Neural progenitor cell (in vitro differentiated cells): ENCODE results near the gene MKLN1. TPM values are rescaled to one million over a fixed set of nuclear protein-coding genes. Genes with fewer than 3 reads are reported as not detected.

Experiments used
- DNase-seq: peaks from one replicate; pipeline ENCODE4 v3.0.0-alpha.2; 2016; ENCODE audit warnings: low spot score
- H2AFZ ChIP-seq: fragments of 200-600 bp; sonication (generic); replicated peaks from 2 replicates; pipeline ENCODE4 v1.6.1; 2016; ENCODE audit warnings: antibody characterized with exemption
- H3F3A ChIP-seq: fragments of 200-600 bp; sonication (generic); 2 replicates; pipeline ENCODE4 v1.6.1; 2016; ENCODE audit warnings: antibody characterized with exemption, low read depth
- H3K27ac ChIP-seq: fragments of 200-600 bp; sonication (generic); 2 replicates; pipeline ENCODE4 v1.5.1; 2016; ENCODE audit warnings: mild to moderate bottlenecking
- H3K27me3 ChIP-seq: fragments of 200-600 bp; sonication (generic); 2 replicates; pipeline ENCODE4 v1.6.1; 2016; ENCODE audit warnings: mild to moderate bottlenecking, moderate library complexity
- H3K36me3 ChIP-seq: fragments of 200-600 bp; sonication (generic); 2 replicates; pipeline ENCODE4 v1.5.1; 2016
- H3K4me1 ChIP-seq: fragments of 200-600 bp; sonication (generic); 2 replicates; pipeline ENCODE4 v1.6.1; 2016; ENCODE audit warnings: mixed run types
- H3K4me2 ChIP-seq: fragments of 200-600 bp; sonication (generic); 2 replicates; pipeline ENCODE4 v1.6.1; 2016
- H3K4me3 ChIP-seq: fragments of 200-600 bp; sonication (generic); 2 replicates; pipeline ENCODE4 v1.5.1; 2016
- H3K79me2 ChIP-seq: fragments of 200-600 bp; sonication (generic); 2 replicates; pipeline ENCODE4 v1.6.1; 2016; ENCODE audit warnings: low read depth
- H3K9ac ChIP-seq: fragments of 200-600 bp; sonication (generic); 2 replicates; pipeline ENCODE4 v1.6.1; 2016
- H3K9me3 ChIP-seq: fragments of 200-600 bp; sonication (generic); 2 replicates; pipeline ENCODE4 v1.5.1; 2016; ENCODE audit warnings: low read depth
- H4K20me1 ChIP-seq: fragments of 200-600 bp; sonication (generic); 2 replicates; pipeline ENCODE4 v1.6.1; 2016; ENCODE audit warnings: low read depth
- H3K27ac Mint-ChIP-seq: 3 replicates; pipeline ENCODE4 v1.8.0; 2021; ENCODE audit warnings: mixed read lengths
- H3K27me3 Mint-ChIP-seq: 2 replicates; pipeline ENCODE4 v1.8.0; 2022; ENCODE audit warnings: low read depth, mild to moderate bottlenecking, inconsistent platforms, moderate library complexity, mixed read lengths; ENCODE audit not compliant: insufficient read depth
- H3K36me3 Mint-ChIP-seq: 3 replicates; pipeline ENCODE4 v1.8.0; 2021; ENCODE audit warnings: mixed read lengths
- H3K4me1 Mint-ChIP-seq: 3 replicates; pipeline ENCODE4 v1.8.0; 2021; ENCODE audit warnings: mixed read lengths
- H3K4me3 Mint-ChIP-seq: 3 replicates; pipeline ENCODE4 v1.8.0; 2021; ENCODE audit warnings: mild to moderate bottlenecking, moderate library complexity, mixed read lengths
- H3K9me3 Mint-ChIP-seq: 3 replicates; pipeline ENCODE4 v1.8.0; 2020; ENCODE audit warnings: mixed read lengths
- CTCF ChIP-seq: fragments of 200-600 bp; sonication (generic); IDR thresholded peaks from 2 replicates; pipeline ENCODE4 v1.5.1; 2017; ENCODE audit warnings: antibody characterized with exemption, mild to moderate bottlenecking
- EZH2 ChIP-seq: fragments of 200-600 bp; sonication (generic); IDR thresholded peaks from 2 replicates; pipeline ENCODE4 v1.6.1; 2017; ENCODE audit warnings: antibody characterized with exemption, mild to moderate bottlenecking, moderate library complexity
- EZH2phosphoT487 ChIP-seq: fragments of 200-600 bp; sonication (generic); IDR thresholded peaks from 2 replicates; pipeline ENCODE4 v1.6.1; 2017; ENCODE audit warnings: antibody characterized with exemption
- total RNA-seq: library from RNA; depleted of rRNA; stranded (reverse); fragments of >200 nt; gene quantifications from 2 replicates; pipeline ENCODE4 v1.2.3, GENCODE V29; 2015; ENCODE audit warnings: low replicate concordance

The MKLN1 gene
- total RNA-seq, 1 donor from 2014 or later, result 60.9 TPM

GRCh38 chr7:131466735-131467365, 139.2 kb downstream of the MKLN1 start:
- H3K9me3 Mint-ChIP-seq, result no peaks in the 10 kb centered on the region
- no peak overlapping the region for H3K4me3 Mint-ChIP-seq
- no peak for TF ChIP-seq EZH2
- TF ChIP-seq CTCF, result no peak
- no peak for TF ChIP-seq EZH2phosphoT487
- no peak for DNase-seq
- no peaks in the 10 kb centered on the region for H3F3A ChIP-seq
- no peaks in the 10 kb centered on the region for H3K27me3 ChIP-seq
- H4K20me1 ChIP-seq, result no peaks in the 10 kb centered on the region
- peaks cover 40% of the 10 kb centered on the region for H3K36me3 Mint-ChIP-seq
- H3K4me1 Mint-ChIP-seq, result peaks cover 10% of the 10 kb centered on the region
- no peak overlapping the region for H3K9ac ChIP-seq
- H3K4me3 ChIP-seq, result no peak overlapping the region
- H3K4me1 ChIP-seq, result no peaks in the 10 kb centered on the region
- no peak overlapping the region for H3K4me2 ChIP-seq
- no peaks in the 10 kb centered on the region for H3K79me2 ChIP-seq
- H2AFZ ChIP-seq, result no peak overlapping the region
- no peaks in the 10 kb centered on the region for H3K9me3 ChIP-seq
- no peak overlapping the region for H3K27ac ChIP-seq
- peaks cover 15% of the 10 kb centered on the region for H3K36me3 ChIP-seq
- no peaks in the 10 kb centered on the region for H3K27me3 Mint-ChIP-seq
- H3K27ac Mint-ChIP-seq, result no peak overlapping the region

- no peaks in the 10 kb centered on the region for H3K27me3 ChIP-seq
- Mint-ChIP-seq H3K4me3 (no peak overlapping the region), H3K27me3 (no peaks in the 10 kb centered on the region), H3K27ac (no peak overlapping the region), H3K4me1 (peaks cover 13% of the 10 kb centered on the region), H3K9me3 (no peaks in the 10 kb centered on the region), H3K36me3 (peaks cover 40% of the 10 kb centered on the region)
- H3F3A ChIP-seq, result no peaks in the 10 kb centered on the region
- H3K9me3 ChIP-seq, result no peaks in the 10 kb centered on the region
- H4K20me1 ChIP-seq, result no peaks in the 10 kb centered on the region
- no peak overlapping the region for H3K9ac ChIP-seq
- no peak overlapping the region for H3K4me3 ChIP-seq
- no peak for DNase-seq
- TF ChIP-seq EZH2 (no peak), CTCF (no peak), EZH2phosphoT487 (no peak)
- H3K36me3 ChIP-seq, result peaks cover 15% of the 10 kb centered on the region
- H3K4me2 ChIP-seq, result no peak overlapping the region
- no peaks in the 10 kb centered on the region for H3K79me2 ChIP-seq
- H3K27ac ChIP-seq, result no peak overlapping the region
- no peak overlapping the region for H2AFZ ChIP-seq
- no peaks in the 10 kb centered on the region for H3K4me1 ChIP-seq
Measured at GRCh38 chr7:131467788-131468187, 140.1 kb downstream of the MKLN1 start.

GRCh38 chr7:131471250-131472004, 143.8 kb downstream of the MKLN1 start:
- Mint-ChIP-seq H3K36me3 (peaks cover 40% of the 10 kb centered on the region), H3K27me3 (no peaks in the 10 kb centered on the region), H3K9me3 (no peaks in the 10 kb centered on the region), H3K4me3 (no peak overlapping the region), H3K4me1 (peaks cover 13% of the 10 kb centered on the region), H3K27ac (no peak overlapping the region)
- Histone ChIP-seq H3K4me2 (no peak overlapping the region), H3K27me3 (no peaks in the 10 kb centered on the region), H3K9ac (no peak overlapping the region), H3K79me2 (no peaks in the 10 kb centered on the region), H3K4me1 (no peaks in the 10 kb centered on the region), H2AFZ (no peak overlapping the region), H4K20me1 (no peaks in the 10 kb centered on the region), H3K36me3 (peaks cover 12% of the 10 kb centered on the region), H3K4me3 (no peak overlapping the region), H3F3A (no peaks in the 10 kb centered on the region), H3K9me3 (no peaks in the 10 kb centered on the region), H3K27ac (no peak overlapping the region)
- TF ChIP-seq EZH2phosphoT487 (no peak), CTCF (no peak), EZH2 (no peak)
- no peak for DNase-seq
